ENCODE data around the gene SPZ1.
A peak's percentile ranks its signal among the peaks of the same experiment; 100 is the strongest.
"Not testable (repeated sequence)": the region's sequence is repeated elsewhere in the genome, so short reads cannot be mapped to it uniquely, and the experiment has no call there.

SPZ1 gene

GRCh38 chr5:80337379-80337778 lies 17.6 kb downstream of the SPZ1 start:
- no peak for DNase-seq (ENCODE audit: low read depth in 2 of 2)

GRCh38 chr5:80339116-80339515 lies 19.3 kb downstream of the SPZ1 start:
- DNase-seq (ENCODE audit: low read depth in 2 of 2): no peak

GRCh38 chr5:80341016-80341775 lies 21.4 kb downstream of the SPZ1 start:
- no peak for DNase-seq (ENCODE audit: low read depth in 2 of 2)

- no peak for DNase-seq (ENCODE audit: low read depth in 2 of 2)
Measured at GRCh38 chr5:80343067-80343466, 23.3 kb downstream of the SPZ1 start.

GRCh38 chr5:80346055-80346454 lies 26.3 kb downstream of the SPZ1 start:
- DNase-seq (ENCODE audit: low read depth in 2 of 2): peak in 1 of 2 donors; percentile 3

- DNase-seq (ENCODE audit: low read depth in 2 of 2): no peak
Measured at GRCh38 chr5:80348171-80348570, 28.4 kb downstream of the SPZ1 start.

GRCh38 chr5:80351019-80351418 lies 31.2 kb downstream of the SPZ1 start:
- not testable (repeated sequence) for DNase-seq (ENCODE audit: low read depth in 2 of 2)

- no peak for DNase-seq (ENCODE audit: low read depth in 2 of 2)
Measured at GRCh38 chr5:80355686-80356085, 35.9 kb downstream of the SPZ1 start.

- DNase-seq (ENCODE audit: low read depth in 2 of 2): no peak
Measured at GRCh38 chr5:80357671-80358070, 37.9 kb downstream of the SPZ1 start.

- no peak for DNase-seq (ENCODE audit: low read depth in 2 of 2)
Measured at GRCh38 chr5:80360914-80361444, 41.2 kb downstream of the SPZ1 start.

- DNase-seq (ENCODE audit: low read depth in 2 of 2): no peak
Measured at GRCh38 chr5:80364892-80365291, 45.1 kb downstream of the SPZ1 start.

- DNase-seq (ENCODE audit: low read depth in 2 of 2): no peak
Measured at GRCh38 chr5:80368661-80369480, 49.1 kb downstream of the SPZ1 start.

- no peak for DNase-seq (ENCODE audit: low read depth in 2 of 2)
Measured at GRCh38 chr5:80369521-80369920, 49.7 kb downstream of the SPZ1 start.

- DNase-seq (ENCODE audit: low read depth in 2 of 2): no peak
Measured at GRCh38 chr5:80370390-80370789, 50.6 kb downstream of the SPZ1 start.
